A673 (cell line): ENCODE measurements around the gene FAAH. TPM values are rescaled to one million over a fixed set of nuclear protein-coding genes. Genes with fewer than 3 reads are reported as not detected.

Experiments used
- BruUV-seq: library from RNA; stranded (reverse); fragments of 400-500 nt; replicated peaks from 2 replicates; lab custom pipeline; 2021; lab: Mats Ljungman, UMichigan
- CTCF ChIA-PET: fragments of 300-600 bp; sonication (Branson Sonifier 250); formaldehyde crosslinking; loops from one replicate; lab custom pipeline; 2022; ENCODE audit warnings: antibody characterized with exemption; lab: Charles Lee
- POLR2A ChIA-PET: fragments of 300-600 bp; sonication (Branson Sonifier 250); formaldehyde crosslinking; loops from one replicate; lab custom pipeline; 2022; ENCODE audit warnings: antibody characterized with exemption; ENCODE audit not compliant: low non-redundant PET; lab: Charles Lee
- DNase-seq: peaks from one replicate; pipeline ENCODE4 v3.0.0-alpha.2; 2015; ENCODE audit warnings: low spot score
- H3K27ac ChIP-seq: fragments of 200-600 bp; sonication (generic); 2 replicates; pipeline ENCODE4 v1.5.1; 2016; ENCODE audit warnings: mixed run types, low read depth, mild to moderate bottlenecking, mixed read lengths, antibody characterized with exemption, low read length; ENCODE audit not compliant: poor library complexity, severe bottlenecking
- H3K27me3 ChIP-seq: fragments of 200-600 bp; sonication (generic); replicated peaks from 2 replicates; pipeline ENCODE4 v1.6.1; 2017; ENCODE audit warnings: mixed run types, low read depth, mild to moderate bottlenecking, mixed read lengths, antibody characterized with exemption, low read length; ENCODE audit not compliant: insufficient read depth, poor library complexity
- H3K36me3 ChIP-seq: fragments of 200-600 bp; sonication (generic); 2 replicates; pipeline ENCODE4 v1.6.1; 2016; ENCODE audit warnings: mixed run types, mild to moderate bottlenecking, mixed read lengths, antibody characterized with exemption, low read length; ENCODE audit not compliant: insufficient read depth, poor library complexity, severe bottlenecking
- H3K4me1 ChIP-seq: fragments of 200-600 bp; sonication (generic); 2 replicates; pipeline ENCODE4 v1.6.1; 2017; ENCODE audit warnings: mixed run types, mild to moderate bottlenecking, mixed read lengths, antibody characterized with exemption, low read length; ENCODE audit not compliant: insufficient read depth, poor library complexity, severe bottlenecking
- H3K4me3 ChIP-seq: fragments of 200-600 bp; sonication (generic); 2 replicates; pipeline ENCODE4 v1.5.1; 2016; ENCODE audit warnings: low read depth, mixed run types, mild to moderate bottlenecking, mixed read lengths, low read length; ENCODE audit not compliant: poor library complexity, severe bottlenecking
- H3K9me3 ChIP-seq: fragments of 200-600 bp; sonication (generic); 2 replicates; pipeline ENCODE4 v1.6.1; 2016; ENCODE audit warnings: mixed run types, low read depth, mild to moderate bottlenecking, mixed read lengths, antibody characterized with exemption, low read length; ENCODE audit not compliant: poor library complexity, severe bottlenecking
- CTCF ChIP-seq: fragments of 300-800, 200-600 bp; sonication (generic); conservative IDR thresholded peaks from 2 replicates; pipeline ENCODE4 v1.5.1; 2017; ENCODE audit warnings: low read depth, mild to moderate bottlenecking, antibody characterized with exemption, low read length, moderate library complexity, mixed read lengths
- EZH2 ChIP-seq: fragments of 200-600 bp; sonication (generic); IDR thresholded peaks from 2 replicates; pipeline ENCODE4 v1.6.1; 2017; ENCODE audit warnings: borderline replicate concordance, low read depth, mild to moderate bottlenecking, mixed read lengths, antibody characterized with exemption, low read length; ENCODE audit not compliant: poor library complexity, severe bottlenecking
- intact Hi-C: fragments of 100-400 bp; cut with micrococcal nuclease; formaldehyde crosslinking; loops from one replicate; pipeline ENCODE4 v1.10.0; 2022; ENCODE audit not compliant: unreplicated experiment
- total RNA-seq: library from RNA; stranded (reverse); gene quantifications from 2 replicates; pipeline ENCODE4 v1.2.3, GENCODE V29; 2021

FAAH gene
- total RNA-seq, 1 experiment from 2014 or later: 3.2 TPM

GRCh38 chr1:46418976-46419375 is 24.9 kb downstream of the FAAH start:
- H3K9me3 ChIP-seq: no peaks in the 10 kb centered on the region
- H3K27me3 ChIP-seq: no peaks in the 10 kb centered on the region
- CTCF ChIA-PET: no interaction called here
- no TSS peak for BruUV-seq
- no peak for DNase-seq
- TF ChIP-seq CTCF: no peak
- no peak for TF ChIP-seq EZH2
- H3K4me3 ChIP-seq: no peak overlapping the region
- H3K27ac ChIP-seq: no peak overlapping the region
- intact Hi-C loops: no loop called here
- POLR2A ChIA-PET: no interaction called here
- H3K36me3 ChIP-seq: no peaks in the 10 kb centered on the region
- no peaks in the 10 kb centered on the region for H3K4me1 ChIP-seq

- POLR2A ChIA-PET: no interaction called here
- Histone ChIP-seq H3K4me1 (no peaks in the 10 kb centered on the region), H3K27me3 (no peaks in the 10 kb centered on the region), H3K4me3 (no peak overlapping the region), H3K9me3 (no peaks in the 10 kb centered on the region), H3K27ac (no peak overlapping the region), H3K36me3 (no peaks in the 10 kb centered on the region)
- no peak for DNase-seq
- no TSS peak for BruUV-seq
- intact Hi-C loops: no loop called here
- TF ChIP-seq CTCF: no peak
- no peak for TF ChIP-seq EZH2
- CTCF ChIA-PET: interaction anchor here (1.1 kb wide), 1 partner anchor 26 kb away, joined by 3 read pairs; no protein-coding TSS in a partner anchor
Measured at GRCh38 chr1:46420533-46420915, 26.4 kb downstream of the FAAH start.

GRCh38 chr1:46421739-46422138 is 27.6 kb downstream of the FAAH start:
- no peak for TF ChIP-seq EZH2
- no peak for TF ChIP-seq CTCF
- DNase-seq: no peak
- H3K4me3 ChIP-seq: no peak overlapping the region
- H3K27me3 ChIP-seq: no peaks in the 10 kb centered on the region
- no peaks in the 10 kb centered on the region for H3K36me3 ChIP-seq
- no peaks in the 10 kb centered on the region for H3K9me3 ChIP-seq
- intact Hi-C loops: no loop called here
- no TSS peak for BruUV-seq
- H3K27ac ChIP-seq: no peak overlapping the region
- ChIA-PET CTCF (interaction anchor here (1.4 kb wide), 1 partner anchor 12 kb away, joined by 3 read pairs; no protein-coding TSS in a partner anchor), POLR2A (no interaction called here)
- H3K4me1 ChIP-seq: no peaks in the 10 kb centered on the region
